HFF-Myc (cell line): ENCODE measurements around the gene B3GNT7.

Source experiments
- DNase-seq: peaks from one replicate; pipeline ENCODE4 v3.0.0-alpha.2; 2011; ENCODE audit warnings: low read depth; ENCODE audit errors: extremely low read depth
- H3K4me3 ChIP-seq: replicated peaks from 2 replicates; pipeline ENCODE4 v1.5.1; 2011; ENCODE audit warnings: low read depth, mild to moderate bottlenecking, control low read depth, low read length
- TF ChIP-seq, protein P1 (sequence below): IDR thresholded peaks from 2 replicates; pipeline ENCODE4 v1.5.1; 2012; ENCODE audit warnings: mild to moderate bottlenecking, low read depth, low read length, control low read depth; ENCODE audit errors: missing control alignments

B3GNT7 gene

DNA sequence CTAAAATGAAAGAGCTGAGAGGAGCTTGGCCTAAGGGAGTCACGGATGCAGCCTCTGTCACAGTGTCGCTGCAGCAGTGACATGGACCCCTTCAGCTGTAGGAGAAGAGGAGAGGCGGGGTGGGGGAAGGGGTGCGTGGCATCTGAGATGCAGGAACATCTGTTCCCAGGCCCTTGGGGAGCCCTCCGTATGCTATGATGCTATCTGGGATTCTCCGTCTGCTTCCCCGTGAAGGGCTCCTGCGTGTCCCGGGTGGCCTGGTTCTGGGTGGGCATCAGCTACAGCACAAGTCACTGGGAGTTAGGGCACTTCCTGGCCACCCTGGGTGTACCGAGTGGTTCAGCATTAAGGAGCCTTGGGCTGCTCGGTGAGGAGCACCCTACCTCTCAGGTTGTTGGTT, 35.6 kb upstream of the B3GNT7 start:
- no peak for DNase-seq
- TF ChIP-seq, protein P1, sequence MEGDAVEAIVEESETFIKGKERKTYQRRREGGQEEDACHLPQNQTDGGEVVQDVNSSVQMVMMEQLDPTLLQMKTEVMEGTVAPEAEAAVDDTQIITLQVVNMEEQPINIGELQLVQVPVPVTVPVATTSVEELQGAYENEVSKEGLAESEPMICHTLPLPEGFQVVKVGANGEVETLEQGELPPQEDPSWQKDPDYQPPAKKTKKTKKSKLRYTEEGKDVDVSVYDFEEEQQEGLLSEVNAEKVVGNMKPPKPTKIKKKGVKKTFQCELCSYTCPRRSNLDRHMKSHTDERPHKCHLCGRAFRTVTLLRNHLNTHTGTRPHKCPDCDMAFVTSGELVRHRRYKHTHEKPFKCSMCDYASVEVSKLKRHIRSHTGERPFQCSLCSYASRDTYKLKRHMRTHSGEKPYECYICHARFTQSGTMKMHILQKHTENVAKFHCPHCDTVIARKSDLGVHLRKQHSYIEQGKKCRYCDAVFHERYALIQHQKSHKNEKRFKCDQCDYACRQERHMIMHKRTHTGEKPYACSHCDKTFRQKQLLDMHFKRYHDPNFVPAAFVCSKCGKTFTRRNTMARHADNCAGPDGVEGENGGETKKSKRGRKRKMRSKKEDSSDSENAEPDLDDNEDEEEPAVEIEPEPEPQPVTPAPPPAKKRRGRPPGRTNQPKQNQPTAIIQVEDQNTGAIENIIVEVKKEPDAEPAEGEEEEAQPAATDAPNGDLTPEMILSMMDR = no peak
- no peak overlapping the region for H3K4me3 ChIP-seq

DNA sequence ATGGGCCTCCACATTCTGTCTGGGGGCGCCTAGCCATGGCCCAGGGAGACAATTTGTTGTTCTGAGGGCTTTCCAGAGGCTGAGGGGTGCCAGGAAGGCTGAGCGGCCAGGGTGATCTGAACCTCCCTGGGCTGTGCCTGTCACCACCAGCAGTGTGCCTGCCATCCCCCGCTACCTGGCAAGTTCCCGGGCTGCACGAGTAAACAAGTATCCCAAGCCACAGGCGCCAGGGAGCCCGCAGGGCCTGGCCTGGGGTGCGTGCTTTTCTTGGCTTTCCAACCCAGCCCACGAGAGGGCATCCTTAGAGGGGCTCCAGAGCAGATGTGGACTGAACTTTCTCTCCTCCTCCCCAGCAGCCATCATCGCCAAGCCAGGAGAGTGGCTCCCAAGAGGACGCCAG, 35.1 kb upstream of the B3GNT7 start:
- DNase-seq = no peak
- TF ChIP-seq, protein P1 = no peak
- no peak overlapping the region for H3K4me3 ChIP-seq

- TF ChIP-seq, protein P1 = no peak
- no peak overlapping the region for H3K4me3 ChIP-seq
- no peak for DNase-seq
These were observed 34.6 kb upstream of the B3GNT7 start for GRCh38 chr2:231360881-231361371.

DNA sequence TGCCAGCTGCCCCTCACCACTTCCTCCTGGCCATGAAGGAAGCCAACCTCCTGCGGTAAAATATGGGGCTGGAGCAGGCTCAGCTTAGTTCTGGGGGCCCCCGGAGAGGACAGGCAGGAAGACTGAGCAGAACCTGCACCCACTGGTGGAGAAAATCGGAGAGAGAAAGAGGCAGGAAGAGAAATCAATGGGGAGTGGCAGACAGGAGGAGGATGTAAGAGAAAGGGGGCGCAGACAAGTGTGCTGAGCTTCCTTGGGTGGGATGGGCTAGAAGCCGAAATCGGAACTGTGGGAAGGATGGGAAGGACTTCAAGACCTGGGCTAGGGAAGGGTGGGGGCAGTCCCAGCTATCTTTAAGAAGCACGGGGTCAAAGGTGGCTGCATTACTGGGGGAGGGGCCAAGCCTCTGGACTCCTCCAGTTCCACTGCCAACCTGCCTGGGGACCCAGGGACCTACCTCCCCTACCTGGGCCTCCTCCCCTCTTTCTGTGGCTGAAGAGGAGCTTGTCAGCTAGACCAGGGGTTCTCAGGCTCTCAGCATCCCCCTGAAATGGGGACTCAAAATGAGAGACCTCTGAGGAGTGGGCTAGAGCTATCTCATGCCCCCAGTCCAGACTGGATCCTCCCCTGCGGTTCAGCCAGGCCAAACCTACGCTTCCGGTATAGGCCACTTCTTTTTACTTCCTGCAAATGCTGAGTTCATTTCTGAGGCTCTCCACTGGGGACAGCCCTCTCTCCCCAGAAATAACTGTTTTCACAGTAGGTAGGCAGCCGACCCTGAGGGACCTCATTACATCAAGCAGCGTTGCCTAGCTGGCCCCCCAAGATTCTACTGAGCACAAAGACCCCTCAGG, 33.6 kb upstream of the B3GNT7 start:
- TF ChIP-seq, protein P1 = no peak
- no peak for DNase-seq
- no peak overlapping the region for H3K4me3 ChIP-seq

- TF ChIP-seq, protein P1 = no peak
- no peak overlapping the region for H3K4me3 ChIP-seq
- DNase-seq = no peak
These were observed 32.8 kb upstream of the B3GNT7 start for GRCh38 chr2:231362555-231363184.

- DNase-seq = no peak
- TF ChIP-seq, protein P1 = no peak
- H3K4me3 ChIP-seq = no peak overlapping the region
These were observed 31.4 kb upstream of the B3GNT7 start for GRCh38 chr2:231364061-231364460.
